Activated CD4-positive, alpha-beta memory T cell treated with anti-CD3 and anti-CD28 coated beads, Interleukin-2, amount 10 ng/mL, durations not matched to agents 7 days and 5 days (primary cell): Measurements from ENCODE around the gene MEIS1. TPM values are rescaled to one million over a fixed set of nuclear protein-coding genes. Genes with fewer than 3 reads are reported as not detected.

ENCODE experiments used
- CTCF ChIA-PET: fragments of 350-600 bp; sonication (Branson Sonifier 250); formaldehyde crosslinking; loops from one replicate; lab custom pipeline; 2021; ENCODE audit warnings: antibody characterized with exemption, inconsistent platforms; lab: Charles Lee
- POLR2A ChIA-PET: fragments of 350-600 bp; sonication (Branson Sonifier 250); formaldehyde crosslinking; loops from one replicate; lab custom pipeline; 2021; ENCODE audit warnings: antibody characterized with exemption; lab: Charles Lee
- DNase-seq: peaks from one replicate; pipeline ENCODE4 v3.0.0-alpha.2; 2020
- H3K27ac Mint-ChIP-seq: one replicate; pipeline ENCODE4 v1.8.0; 2021; ENCODE audit warnings: mild to moderate bottlenecking, mixed read lengths
- H3K27me3 Mint-ChIP-seq: one replicate; pipeline ENCODE4 v1.8.0; 2021; ENCODE audit warnings: mixed read lengths
- H3K36me3 Mint-ChIP-seq: one replicate; pipeline ENCODE4 v1.8.0; 2021; ENCODE audit warnings: low read depth, mixed read lengths
- H3K4me1 Mint-ChIP-seq: one replicate; pipeline ENCODE4 v1.8.0; 2021; ENCODE audit warnings: mixed read lengths
- H3K4me3 Mint-ChIP-seq: one replicate; pipeline ENCODE4 v1.8.0; 2021; ENCODE audit warnings: mild to moderate bottlenecking, mixed read lengths
- H3K9me3 Mint-ChIP-seq: one replicate; pipeline ENCODE4 v1.8.0; 2021; ENCODE audit warnings: mixed read lengths
- total RNA-seq, 2 experiments: library from RNA; stranded (reverse); gene quantifications; one replicate each; pipeline ENCODE4 v1.2.3, GENCODE V29; 2021

Gene MEIS1
- total RNA-seq, 2 experiments from 2014 or later, result not detected

DNA sequence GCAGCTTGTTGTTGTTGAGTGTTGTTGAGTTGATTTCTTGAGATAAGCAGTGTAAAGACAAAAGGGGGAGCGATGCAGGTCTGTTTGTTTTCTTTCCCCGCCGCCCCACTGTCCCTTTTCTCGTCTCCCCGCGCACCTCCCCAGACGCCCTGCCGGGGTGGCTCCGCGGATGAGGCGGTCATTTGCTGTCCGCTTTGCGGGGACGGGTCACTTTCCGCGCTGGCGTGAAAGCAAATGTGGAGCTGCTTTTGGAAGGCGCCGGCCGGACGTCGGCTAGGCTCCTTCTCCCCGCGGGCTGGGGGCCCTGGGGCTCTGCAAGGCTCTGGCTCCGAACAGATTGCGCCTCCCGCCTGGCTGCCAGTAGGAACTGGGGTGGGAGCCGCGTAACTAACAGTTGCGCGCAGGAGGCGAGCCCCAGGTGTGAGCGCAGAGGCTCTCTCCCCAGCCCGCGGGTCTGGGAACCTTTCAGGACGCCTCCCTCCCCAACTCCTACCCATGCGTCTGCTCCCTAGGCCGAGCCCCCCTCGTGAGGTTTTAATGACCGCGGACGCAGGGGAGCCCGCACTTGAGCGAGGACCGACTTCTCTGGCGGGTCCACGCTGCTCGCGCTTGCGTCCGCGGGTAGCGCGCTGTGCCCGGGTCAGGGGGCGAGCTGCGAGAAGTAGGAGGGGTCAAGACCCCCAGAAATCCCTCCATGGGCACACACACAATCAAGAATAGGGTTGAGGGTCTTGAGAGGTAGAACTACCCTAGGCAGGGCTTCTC is 146.6 kb downstream of the MEIS1 start:
- Mint-ChIP-seq H3K9me3 (no peaks in the 10 kb centered on the region), H3K36me3 (no peaks in the 10 kb centered on the region), H3K27me3 (peaks cover 42% of the 10 kb centered on the region), H3K4me3 (no peak overlapping the region), H3K27ac (no peak overlapping the region), H3K4me1 (no peaks in the 10 kb centered on the region)
- DNase-seq, result no peak
- ChIA-PET POLR2A (no interaction called here), CTCF (no interaction called here)

DNA sequence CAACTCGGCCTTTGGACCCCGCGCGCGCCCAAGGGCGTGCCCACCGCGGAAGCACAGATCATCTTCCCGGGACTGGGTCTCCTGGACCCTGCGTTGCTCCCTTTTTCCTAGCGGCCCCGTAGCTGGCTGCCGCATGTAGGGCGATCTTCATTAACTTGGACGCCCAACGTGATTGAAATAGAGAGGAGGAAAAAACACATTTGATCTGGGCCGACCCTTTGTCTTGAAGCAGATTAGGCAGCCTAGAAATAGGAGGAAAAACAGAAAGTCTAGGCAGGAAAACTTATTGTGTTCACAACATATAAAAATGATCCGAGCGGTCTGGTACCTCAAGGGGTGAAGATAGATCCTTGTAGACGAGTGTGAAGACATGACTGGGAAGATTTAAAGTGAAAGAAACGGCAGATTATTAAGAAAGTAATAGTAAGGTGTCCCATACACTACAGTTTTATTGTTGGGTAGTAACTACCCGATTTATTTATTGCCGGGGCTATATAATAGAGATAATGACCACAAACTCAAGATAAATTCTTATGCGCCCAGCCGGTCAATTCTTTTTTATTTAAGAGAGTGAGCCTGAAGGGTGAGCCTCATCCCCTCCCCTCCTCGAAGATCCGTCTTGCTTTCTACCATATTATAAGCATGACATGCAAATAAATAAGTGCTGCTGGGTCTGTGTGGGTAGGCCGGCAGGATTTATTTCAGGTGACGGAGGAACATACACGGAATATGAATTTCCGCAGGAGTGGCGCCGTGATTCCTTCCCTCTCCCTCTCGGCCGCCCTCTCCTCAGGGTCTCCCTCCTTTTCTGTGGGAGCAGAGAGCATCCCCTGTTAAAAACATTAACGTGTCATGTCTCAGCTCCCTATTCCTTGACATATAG is 147.4 kb downstream of the MEIS1 start:
- H3K4me3 Mint-ChIP-seq, result no peak overlapping the region
- CTCF ChIA-PET, result no interaction called here
- no peaks in the 10 kb centered on the region for H3K36me3 Mint-ChIP-seq
- H3K4me1 Mint-ChIP-seq, result no peaks in the 10 kb centered on the region
- POLR2A ChIA-PET, result no interaction called here
- peaks cover 34% of the 10 kb centered on the region for H3K27me3 Mint-ChIP-seq
- no peak overlapping the region for H3K27ac Mint-ChIP-seq
- DNase-seq, result no peak
- no peaks in the 10 kb centered on the region for H3K9me3 Mint-ChIP-seq

DNA sequence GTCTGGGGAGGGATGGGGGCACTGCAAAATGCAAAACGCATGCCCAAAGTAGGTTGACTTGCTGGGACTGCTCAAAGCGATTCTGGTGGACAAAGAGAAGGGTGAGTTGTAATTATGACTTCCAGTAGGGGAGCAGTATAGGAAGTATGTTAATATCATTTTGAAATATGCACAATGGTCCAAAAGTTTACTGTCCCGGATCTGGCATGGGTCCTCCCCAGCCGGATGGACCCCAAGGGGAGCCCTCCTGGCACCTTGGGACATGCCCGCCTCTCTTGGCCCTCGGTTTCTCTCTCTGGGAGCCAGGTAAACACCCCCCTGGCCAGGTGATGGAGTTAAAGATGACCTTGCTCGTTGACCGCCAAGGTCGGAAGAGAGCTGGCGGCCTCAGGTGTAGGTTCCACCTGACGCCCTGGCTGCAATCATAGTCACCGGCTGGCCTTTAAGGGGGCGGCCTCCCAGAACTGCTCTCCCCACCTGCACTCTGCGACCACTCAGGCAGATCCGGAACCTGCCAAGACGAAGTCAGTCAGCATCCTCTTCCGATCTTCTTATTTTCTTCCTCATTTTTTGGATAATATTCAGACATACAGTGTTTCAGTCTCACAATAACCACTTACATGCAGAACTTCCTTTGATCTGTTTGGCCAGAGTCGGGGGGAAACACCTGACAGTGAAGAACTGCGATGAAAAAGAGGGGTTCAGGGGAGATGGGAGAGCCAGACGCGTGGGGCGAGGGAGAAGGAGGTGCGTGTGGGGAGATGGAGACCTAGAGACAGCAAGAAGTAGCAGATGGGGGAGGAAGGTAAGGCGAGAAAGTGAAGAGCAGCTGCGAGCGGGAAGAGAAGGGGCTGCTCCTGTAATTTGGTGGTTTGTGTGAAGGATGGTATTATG is 148.3 kb downstream of the MEIS1 start:
- no peaks in the 10 kb centered on the region for H3K36me3 Mint-ChIP-seq
- DNase-seq, result no peak
- POLR2A ChIA-PET, result no interaction called here

DNA sequence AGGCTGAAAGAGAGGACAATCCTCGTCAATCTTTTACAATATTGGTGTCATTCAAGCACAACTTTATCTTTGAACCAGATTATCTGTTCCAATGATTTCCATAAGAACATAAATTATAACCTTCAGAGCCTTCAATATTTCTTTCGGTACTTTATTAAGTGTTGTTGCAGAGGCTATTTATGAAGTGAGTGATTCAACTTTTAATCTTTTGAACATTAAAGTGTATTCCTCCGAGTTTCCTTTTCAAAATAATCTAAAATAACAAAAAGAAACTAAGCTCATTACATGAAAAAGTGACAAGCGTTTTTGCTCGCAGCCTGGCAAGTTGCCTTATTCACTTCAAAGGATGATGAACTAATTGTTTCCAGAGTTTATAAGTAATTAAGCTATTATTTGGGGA is 149.0 kb downstream of the MEIS1 start:
- no peak overlapping the region for H3K27ac Mint-ChIP-seq
- H3K4me3 Mint-ChIP-seq, result no peak overlapping the region
- DNase-seq, result no peak
- no peaks in the 10 kb centered on the region for H3K36me3 Mint-ChIP-seq
- H3K4me1 Mint-ChIP-seq, result no peaks in the 10 kb centered on the region
- no peaks in the 10 kb centered on the region for H3K9me3 Mint-ChIP-seq
- H3K27me3 Mint-ChIP-seq, result peaks cover 20% of the 10 kb centered on the region
- CTCF ChIA-PET, result no interaction called here
- POLR2A ChIA-PET, result no interaction called here

More for the DNA sequence above, 148.3 kb downstream of the MEIS1 start:
- H3K27ac Mint-ChIP-seq, result no peak overlapping the region
- H3K4me1 Mint-ChIP-seq, result no peaks in the 10 kb centered on the region
- H3K9me3 Mint-ChIP-seq, result no peaks in the 10 kb centered on the region
- H3K27me3 Mint-ChIP-seq, result peaks cover 26% of the 10 kb centered on the region
- CTCF ChIA-PET, result no interaction called here
- H3K4me3 Mint-ChIP-seq, result no peak overlapping the region

DNA sequence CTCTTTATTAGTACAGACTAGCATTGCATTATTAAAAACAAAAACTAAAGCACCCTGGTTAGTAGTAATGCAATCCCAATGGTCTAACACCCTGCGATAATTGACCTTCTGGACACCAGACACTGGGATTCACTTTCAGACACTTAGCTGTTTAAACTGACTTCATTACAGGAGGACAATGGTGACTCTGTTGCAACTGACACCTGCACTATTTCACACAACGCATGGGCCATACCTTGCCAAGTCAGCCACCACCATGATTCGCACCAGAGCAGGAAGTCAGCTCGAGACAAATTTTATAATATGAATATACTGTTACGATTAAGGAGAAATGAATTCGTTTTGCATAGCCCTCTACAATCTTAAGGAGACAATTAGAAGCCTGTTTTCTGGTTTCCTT is 150.7 kb downstream of the MEIS1 start:
- DNase-seq, result no peak
- H3K27me3 Mint-ChIP-seq, result peaks cover 9% of the 10 kb centered on the region

DNA sequence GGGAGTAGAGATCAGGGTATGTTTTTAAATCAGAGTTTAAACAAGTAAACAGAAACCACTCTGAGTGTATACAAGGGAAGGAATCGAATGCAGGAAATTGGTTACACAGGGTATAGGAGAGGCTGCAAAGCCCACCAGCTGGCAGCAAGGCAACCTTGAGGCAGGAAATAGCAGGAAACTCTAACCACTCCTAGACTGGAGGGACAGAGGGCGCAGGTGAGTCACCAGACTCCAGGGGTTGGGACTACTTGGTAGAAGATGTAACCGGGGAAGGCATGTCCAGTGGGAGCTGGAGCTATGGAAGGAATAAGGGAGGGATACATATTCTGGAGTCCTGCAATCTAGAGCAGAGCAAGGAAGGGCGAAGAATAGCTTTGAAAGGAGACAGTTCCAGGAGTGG is 152.3 kb downstream of the MEIS1 start:
- CTCF ChIA-PET, result no interaction called here
- no peak overlapping the region for H3K27ac Mint-ChIP-seq
- H3K36me3 Mint-ChIP-seq, result no peaks in the 10 kb centered on the region
- no peak overlapping the region for H3K4me3 Mint-ChIP-seq
- POLR2A ChIA-PET, result no interaction called here
- H3K9me3 Mint-ChIP-seq, result no peaks in the 10 kb centered on the region
- no peaks in the 10 kb centered on the region for H3K4me1 Mint-ChIP-seq
- H3K27me3 Mint-ChIP-seq, result peaks cover 3% of the 10 kb centered on the region
- no peak for DNase-seq

More for the DNA sequence above, 150.7 kb downstream of the MEIS1 start:
- POLR2A ChIA-PET, result no interaction called here
- CTCF ChIA-PET, result no interaction called here
- H3K4me1 Mint-ChIP-seq, result no peaks in the 10 kb centered on the region
- no peak overlapping the region for H3K27ac Mint-ChIP-seq
- no peak overlapping the region for H3K4me3 Mint-ChIP-seq
- no peaks in the 10 kb centered on the region for H3K36me3 Mint-ChIP-seq
- H3K9me3 Mint-ChIP-seq, result no peaks in the 10 kb centered on the region

DNA sequence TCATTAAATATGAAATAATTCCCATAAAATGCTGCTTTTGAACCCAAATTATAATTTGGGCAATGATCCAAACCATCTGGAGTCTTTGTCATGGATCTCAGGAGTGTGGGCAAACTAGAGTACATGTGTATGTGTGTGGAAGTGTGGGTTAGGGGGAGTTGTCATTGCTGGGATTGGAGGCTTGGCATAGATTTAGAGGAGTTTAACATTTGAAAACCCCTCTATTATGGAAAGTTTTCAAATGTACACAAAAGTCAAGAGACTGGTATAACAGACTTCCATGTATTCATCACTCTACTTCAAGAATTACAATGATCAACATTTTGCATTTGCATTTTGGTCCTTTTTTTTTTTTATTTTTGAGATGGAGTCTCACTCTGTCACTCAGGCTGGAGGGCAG is 159.1 kb downstream of the MEIS1 start:
- ChIA-PET CTCF (no interaction called here), POLR2A (no interaction called here)
- no peak overlapping the region for H3K27ac Mint-ChIP-seq

DNA sequence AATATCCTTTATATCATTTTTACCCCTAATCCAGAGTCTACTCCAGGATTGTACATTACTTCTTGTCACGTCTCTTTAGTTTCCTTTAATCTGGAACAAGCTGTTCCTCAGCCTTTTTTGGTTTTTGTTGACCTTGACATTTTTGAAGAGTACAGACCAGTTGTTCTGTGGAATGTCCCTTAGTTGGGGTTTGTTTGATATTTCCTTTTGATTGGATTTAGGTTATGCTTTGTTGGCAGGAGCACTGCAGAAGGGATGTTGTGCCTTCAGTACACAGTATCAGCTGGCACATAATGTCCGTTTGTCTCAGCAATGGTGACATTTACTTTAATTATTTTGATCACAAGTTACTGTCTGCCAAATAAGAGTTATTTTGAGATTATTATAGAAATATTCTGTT is 160.6 kb downstream of the MEIS1 start:
- POLR2A ChIA-PET, result no interaction called here
- Mint-ChIP-seq H3K36me3 (no peaks in the 10 kb centered on the region), H3K4me1 (no peaks in the 10 kb centered on the region), H3K9me3 (no peaks in the 10 kb centered on the region), H3K27ac (no peak overlapping the region), H3K27me3 (no peaks in the 10 kb centered on the region), H3K4me3 (no peak overlapping the region)
- CTCF ChIA-PET, result no interaction called here
- no peak for DNase-seq

More for the DNA sequence above, 159.1 kb downstream of the MEIS1 start:
- Mint-ChIP-seq H3K27me3 (no peaks in the 10 kb centered on the region), H3K4me3 (no peak overlapping the region), H3K36me3 (no peaks in the 10 kb centered on the region), H3K9me3 (no peaks in the 10 kb centered on the region), H3K4me1 (no peaks in the 10 kb centered on the region)
- DNase-seq, result no peak

DNA sequence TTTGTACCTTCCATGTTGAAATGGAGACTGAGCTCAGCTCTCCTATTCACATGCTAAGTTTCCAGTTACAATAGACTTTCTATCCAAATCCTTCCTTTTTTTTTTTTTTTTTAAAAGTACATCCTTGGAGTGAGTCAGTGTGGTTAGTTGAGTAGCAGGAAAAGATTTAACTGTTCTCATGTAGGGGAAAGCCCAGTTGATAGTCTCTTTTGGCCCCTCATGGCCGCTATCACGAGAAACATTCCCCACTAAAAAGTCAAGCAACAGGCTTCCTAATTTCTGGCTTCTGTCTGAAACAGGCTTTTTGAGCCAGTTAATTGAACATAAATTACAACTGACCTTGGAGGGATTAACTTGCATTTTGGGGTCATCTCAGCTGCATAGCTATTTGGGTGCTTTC is 161.3 kb downstream of the MEIS1 start:
- Mint-ChIP-seq H3K4me1 (no peaks in the 10 kb centered on the region), H3K4me3 (no peak overlapping the region), H3K9me3 (no peaks in the 10 kb centered on the region), H3K27me3 (no peaks in the 10 kb centered on the region), H3K27ac (no peak overlapping the region), H3K36me3 (no peaks in the 10 kb centered on the region)
- POLR2A ChIA-PET, result no interaction called here
- CTCF ChIA-PET, result no interaction called here
- DNase-seq, result no peak

DNA sequence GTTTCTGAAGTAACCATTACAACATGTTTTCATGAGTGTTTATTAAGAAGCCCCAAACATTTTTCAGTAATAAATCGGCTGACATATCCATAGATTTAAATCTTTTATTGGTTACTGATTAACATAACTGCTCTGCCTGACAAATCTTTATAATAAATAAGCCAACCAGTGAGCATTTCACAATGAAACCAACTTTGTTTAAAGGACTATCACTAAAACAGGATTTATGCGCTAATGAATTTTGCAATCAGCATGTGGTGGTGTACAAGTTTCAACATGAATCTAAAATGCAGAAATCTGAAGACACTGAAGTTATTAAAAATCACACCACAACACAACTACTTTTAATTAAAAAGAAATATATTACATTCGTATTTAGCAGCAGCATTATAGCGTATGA is 166.7 kb downstream of the MEIS1 start:
- Mint-ChIP-seq H3K4me1 (no peaks in the 10 kb centered on the region), H3K9me3 (peaks cover 2% of the 10 kb centered on the region), H3K36me3 (no peaks in the 10 kb centered on the region), H3K27ac (no peak overlapping the region), H3K4me3 (no peak overlapping the region), H3K27me3 (no peaks in the 10 kb centered on the region)
- POLR2A ChIA-PET, result no interaction called here
- CTCF ChIA-PET, result no interaction called here
- no peak for DNase-seq

DNA sequence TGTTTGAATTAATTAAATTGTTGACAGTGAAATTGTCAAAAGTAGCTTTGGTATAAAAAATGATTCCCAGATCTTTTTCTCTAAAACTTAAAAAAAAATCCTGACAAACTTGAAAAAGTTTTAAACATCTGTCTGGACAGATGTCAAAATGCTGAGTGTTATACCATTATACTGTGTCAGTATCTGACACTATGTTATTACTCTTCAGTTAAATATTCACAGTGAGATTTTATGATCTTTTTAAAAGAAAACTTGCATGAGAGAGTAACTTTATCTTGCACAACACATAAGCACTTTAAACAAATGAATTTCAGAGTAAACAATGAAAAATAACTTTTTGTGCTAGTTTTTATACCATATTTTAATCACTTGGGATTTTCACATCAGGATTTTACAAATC is 167.4 kb downstream of the MEIS1 start:
- DNase-seq, result no peak
- Mint-ChIP-seq H3K9me3 (peaks cover 2% of the 10 kb centered on the region), H3K36me3 (no peaks in the 10 kb centered on the region), H3K4me3 (no peak overlapping the region), H3K27me3 (no peaks in the 10 kb centered on the region), H3K27ac (no peak overlapping the region), H3K4me1 (no peaks in the 10 kb centered on the region)
- ChIA-PET CTCF (no interaction called here), POLR2A (no interaction called here)

DNA sequence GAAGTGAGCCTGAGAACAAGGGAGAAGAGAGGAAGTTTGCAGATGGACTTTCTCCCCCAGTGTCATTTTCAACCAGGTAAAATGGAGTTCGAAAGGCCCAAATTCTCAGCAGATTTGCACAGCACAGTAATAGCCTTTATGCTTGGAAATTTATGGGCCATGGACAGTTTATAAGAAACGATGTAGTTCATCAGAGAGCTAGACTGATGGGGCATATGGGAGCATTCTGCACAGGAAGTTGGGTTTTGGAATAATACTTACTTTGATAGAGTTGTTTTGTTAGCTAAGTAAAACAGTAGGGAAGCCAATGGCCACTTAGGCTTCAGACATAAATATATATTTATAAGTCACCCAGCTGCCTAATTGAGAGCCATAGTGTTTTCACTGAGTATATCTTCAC is 169.4 kb downstream of the MEIS1 start:
- no peak overlapping the region for H3K4me3 Mint-ChIP-seq
- H3K27me3 Mint-ChIP-seq, result no peaks in the 10 kb centered on the region
- DNase-seq, result no peak
- peaks cover 2% of the 10 kb centered on the region for H3K9me3 Mint-ChIP-seq
- CTCF ChIA-PET, result no interaction called here
- no peaks in the 10 kb centered on the region for H3K36me3 Mint-ChIP-seq
- H3K27ac Mint-ChIP-seq, result no peak overlapping the region
- no peaks in the 10 kb centered on the region for H3K4me1 Mint-ChIP-seq
- POLR2A ChIA-PET, result no interaction called here

DNA sequence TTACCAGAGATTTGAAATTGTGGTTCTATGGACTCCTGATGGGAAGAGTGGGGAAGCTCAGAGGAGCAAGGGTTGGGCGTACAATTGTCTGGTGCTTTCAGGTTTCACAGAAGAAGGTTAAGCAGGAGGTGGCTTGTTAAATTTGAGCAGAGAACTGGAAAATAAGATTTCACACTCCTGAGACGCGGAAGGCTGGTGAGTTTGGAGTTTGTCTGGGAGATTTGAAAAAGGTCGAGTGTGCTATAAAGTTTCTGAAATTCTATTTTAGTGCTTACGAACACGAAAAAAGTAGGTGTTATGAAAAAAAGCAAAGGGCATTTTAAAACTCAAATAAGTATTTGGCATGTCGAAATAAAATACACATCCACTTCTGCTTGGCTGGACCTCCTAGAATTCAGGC is 170.1 kb downstream of the MEIS1 start:
- POLR2A ChIA-PET, result no interaction called here
- no peak overlapping the region for H3K4me3 Mint-ChIP-seq
- no peaks in the 10 kb centered on the region for H3K4me1 Mint-ChIP-seq
- H3K9me3 Mint-ChIP-seq, result peaks cover 2% of the 10 kb centered on the region
- H3K36me3 Mint-ChIP-seq, result no peaks in the 10 kb centered on the region
- H3K27me3 Mint-ChIP-seq, result no peaks in the 10 kb centered on the region
- DNase-seq, result no peak
- no peak overlapping the region for H3K27ac Mint-ChIP-seq
- CTCF ChIA-PET, result no interaction called here
